ENCODE results near the gene CA14. TPM values are rescaled to one million over a fixed set of nuclear protein-coding genes. Genes with fewer than 3 reads are reported as not detected.

CA14 gene
- total and polyA plus RNA-seq, 9 of the 15 experiments (the other 6 are each of a cell fraction or from before 2014, with no cell fraction given), result 0.13 to 0.57 (median 0.26) TPM; not detected in 1

GRCh38 chr1:150256554-150257341, 826 bp upstream of the CA14 start:
- ChIA-PET POLR2A (interaction anchor here (0.6 to 1.9 kb wide), 11 partner anchors 9 to 720 kb away, joined by 3 to 5 read pairs (median 3); partner anchors contain the start of genes APH1A and C1orf54), CTCF (ENCODE audit: low intra/inter-chr PET ratio) (interaction anchor here (0.5 to 2.6 kb wide), 9 partner anchors 24 to 750 kb away, joined by 3 to 43 read pairs (median 4); partner anchors contain the start of genes CIART and MINDY1)
- Histone ChIP-seq H3K4me3 (no peak overlapping the region), H3K27ac (ENCODE audit: extremely low read depth, low read depth, low read length) (no peak overlapping the region), H3K9me3 (replicated peaks; ENCODE audit: control insufficient read depth, insufficient read depth, low read depth, low read length) (no peaks in the 10 kb centered on the region), H3K27me3 (ENCODE audit: control insufficient read depth in 2 of 2, insufficient read depth in 2 of 2, low read length in 2 of 2) (peaks cover 0 to 4% of the 10 kb centered on the region in 2 experiments; a peak in 1 of 5 replicates), H3K79me2 (ENCODE audit: control insufficient read depth, insufficient read depth, low read length) (no peaks in the 10 kb centered on the region), H3K4me2 (ENCODE audit: insufficient read depth, low read length) (no peak overlapping the region), H3K4me1 (replicated peaks in 1 of 2; ENCODE audit: control insufficient read depth in 2 of 2, insufficient read depth in 2 of 2, low read length in 2 of 2) (peaks cover 23 to 26% of the 10 kb centered on the region in 2 experiments), H3K9me1 (ENCODE audit: control insufficient read depth, insufficient read depth, low read length) (no peaks in the 10 kb centered on the region), H3K36me3 (ENCODE audit: control insufficient read depth, insufficient read depth, low read length) (no peaks in the 10 kb centered on the region), H4K20me1 (replicated peaks; ENCODE audit: control insufficient read depth, insufficient read depth, low read length) (no peaks in the 10 kb centered on the region), H2AFZ (ENCODE audit: low read depth, low read length) (no peak overlapping the region), H3K9ac (ENCODE audit: insufficient read depth in 1 of 2, low read depth in 2 of 2, low read length in 2 of 2) (peak overlapping the region in 1 of 2 experiments; percentile 21; a peak in 1 of 4 replicates)
- in situ Hi-C loops (cut with MboI), result loop anchor here (5.0 kb wide), 1 partner anchor 741 kb away; no protein-coding TSS in a partner anchor
- FAIRE-seq, result no peak
- 19% methylated on average over 14 of the region's 14 CpGs for WGBS (ENCODE audit: insufficient coverage, low coverage, missing lambda C conversion rate)
- no TSS peak for BruUV-seq (replicated peaks)
- peak in 1 of 4 experiments; percentile 17 for DNase-seq (ENCODE audit: extremely low read depth in 1 of 4, low spot score in 3 of 4)
- intact Hi-C loops (cut with micrococcal nuclease), result loop anchor here (1.0 to 10.0 kb wide), 5 partner anchors 66 to 741 kb away; partner anchors contain the start of genes ADAMTSL4 and PRPF3
- TF ChIP-seq TEAD4 (IDR thresholded peaks at IDR 0.05; ENCODE audit: low read length), result no peak
- TF ChIP-seq TEAD4 (CRISPR knock-in tag; IDR thresholded peaks at IDR 0.05; ENCODE audit: borderline replicate concordance), result no peak
- TF ChIP-seq, protein P1, sequence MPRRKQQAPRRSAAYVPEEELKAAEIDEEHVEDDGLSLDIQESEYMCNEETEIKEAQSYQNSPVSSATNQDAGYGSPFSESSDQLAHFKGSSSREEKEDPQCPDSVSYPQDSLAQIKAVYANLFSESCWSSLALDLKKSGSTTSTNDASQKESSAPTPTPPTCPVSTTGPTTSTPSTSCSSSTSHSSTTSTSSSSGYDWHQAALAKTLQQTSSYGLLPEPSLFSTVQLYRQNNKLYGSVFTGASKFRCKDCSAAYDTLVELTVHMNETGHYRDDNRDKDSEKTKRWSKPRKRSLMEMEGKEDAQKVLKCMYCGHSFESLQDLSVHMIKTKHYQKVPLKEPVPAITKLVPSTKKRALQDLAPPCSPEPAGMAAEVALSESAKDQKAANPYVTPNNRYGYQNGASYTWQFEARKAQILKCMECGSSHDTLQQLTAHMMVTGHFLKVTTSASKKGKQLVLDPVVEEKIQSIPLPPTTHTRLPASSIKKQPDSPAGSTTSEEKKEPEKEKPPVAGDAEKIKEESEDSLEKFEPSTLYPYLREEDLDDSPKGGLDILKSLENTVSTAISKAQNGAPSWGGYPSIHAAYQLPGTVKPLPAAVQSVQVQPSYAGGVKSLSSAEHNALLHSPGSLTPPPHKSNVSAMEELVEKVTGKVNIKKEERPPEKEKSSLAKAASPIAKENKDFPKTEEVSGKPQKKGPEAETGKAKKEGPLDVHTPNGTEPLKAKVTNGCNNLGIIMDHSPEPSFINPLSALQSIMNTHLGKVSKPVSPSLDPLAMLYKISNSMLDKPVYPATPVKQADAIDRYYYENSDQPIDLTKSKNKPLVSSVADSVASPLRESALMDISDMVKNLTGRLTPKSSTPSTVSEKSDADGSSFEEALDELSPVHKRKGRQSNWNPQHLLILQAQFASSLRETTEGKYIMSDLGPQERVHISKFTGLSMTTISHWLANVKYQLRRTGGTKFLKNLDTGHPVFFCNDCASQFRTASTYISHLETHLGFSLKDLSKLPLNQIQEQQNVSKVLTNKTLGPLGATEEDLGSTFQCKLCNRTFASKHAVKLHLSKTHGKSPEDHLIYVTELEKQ (CRISPR knock-in tag; IDR thresholded peaks at IDR 0.05), result no peak
- 0 out of 2 replicates have a peak, but pooled peaks have one; percentile 32 for TF ChIP-seq E2F5 (CRISPR knock-in tag; IDR thresholded peaks at IDR 0.05)
- ATAC-seq, result no peak

All from K562 (cell line).